Activated T-cell treated with anti-CD3 and anti-CD28 coated beads, Interleukin-2, amount 50 U/mL, for 1 hour (primary cell): Measurements from ENCODE around the gene DMD.
"Not testable (repeated sequence)": the region's sequence is repeated elsewhere in the genome, so short reads cannot be mapped to it uniquely, and the experiment has no call there.

ENCODE experiments used
- DNase-seq: peaks from one replicate; pipeline ENCODE4 v3.0.0-alpha.2; 2020

The DMD gene

DNA sequence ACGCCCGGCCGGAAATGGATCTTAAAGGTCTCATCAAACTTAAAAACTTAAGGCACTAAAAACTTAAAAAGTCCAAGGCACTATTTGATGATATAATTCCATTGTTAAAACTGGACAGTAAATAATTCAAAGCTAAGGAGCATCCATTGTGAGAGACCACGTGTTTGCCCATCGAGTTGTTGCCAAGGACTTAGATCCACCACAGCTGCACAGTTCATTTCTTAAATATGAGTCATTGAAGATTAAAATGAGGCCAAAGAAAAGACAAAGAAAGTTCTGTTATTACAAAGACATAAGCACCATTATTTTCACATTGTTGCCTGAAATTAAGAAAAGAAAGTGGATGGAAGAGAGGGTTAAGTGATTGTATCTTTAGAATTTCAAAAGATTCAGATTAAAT lies 1728.0 kb downstream of the DMD start:
- no peak for DNase-seq

DNA sequence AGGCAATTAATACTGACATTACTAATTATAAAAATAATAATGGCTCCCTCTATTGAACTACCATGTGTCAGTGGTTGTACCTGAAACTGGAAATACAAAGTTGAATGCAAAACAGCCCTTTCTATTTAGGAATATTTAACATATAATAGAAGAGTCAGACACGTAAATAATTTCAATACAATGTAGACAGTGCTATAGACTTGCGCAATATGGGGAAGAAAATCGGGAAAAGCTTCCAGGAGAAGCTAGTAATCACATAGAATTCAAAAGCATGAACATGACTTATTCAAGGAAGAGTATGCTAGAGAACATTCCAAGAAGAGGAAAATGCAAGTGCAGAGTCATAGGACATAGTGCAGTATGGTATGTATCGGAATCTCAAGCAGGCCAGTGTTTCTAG lies 1730.7 kb downstream of the DMD start:
- DNase-seq = no peak

DNA sequence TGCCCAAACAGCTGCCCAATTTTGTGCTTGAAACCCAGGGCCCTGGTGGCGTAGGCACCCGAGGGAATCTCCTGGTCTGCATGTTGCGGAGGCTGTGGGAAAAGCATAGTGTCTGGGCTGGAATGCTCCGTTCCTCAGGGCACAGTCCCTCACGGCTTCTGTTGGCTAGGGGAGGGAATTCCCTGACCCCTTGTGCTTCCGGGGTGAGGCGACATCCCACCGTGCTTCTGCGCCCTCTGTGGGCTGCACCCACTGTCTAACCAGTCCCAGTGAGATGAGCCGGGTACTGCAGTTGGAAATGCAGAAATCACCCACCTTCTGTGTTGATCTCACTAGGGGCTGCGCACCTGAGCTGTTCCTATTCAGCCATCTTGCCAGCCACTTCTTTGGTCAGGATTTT lies 1740.1 kb downstream of the DMD start:
- no peak for DNase-seq

DNA sequence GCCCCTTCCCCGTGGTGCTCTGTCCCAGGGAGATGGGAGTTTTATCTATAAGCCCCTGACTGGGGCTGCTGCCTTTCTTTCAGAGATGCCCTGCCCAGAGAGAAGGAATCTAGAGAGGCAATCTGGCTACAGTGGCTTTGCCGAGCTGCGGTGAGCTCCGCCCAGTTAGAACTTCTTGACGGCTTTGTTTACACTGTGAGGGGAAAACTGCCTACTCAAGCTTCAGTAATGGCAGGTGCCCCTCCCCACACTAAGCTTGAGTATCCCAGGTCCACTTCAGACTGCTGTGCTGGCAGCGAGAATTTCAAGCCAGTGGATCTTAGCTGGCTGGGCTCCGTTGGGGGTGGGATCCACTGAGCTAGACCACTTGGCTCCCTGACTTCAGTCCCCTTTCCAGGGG lies 1740.6 kb downstream of the DMD start:
- not testable (repeated sequence) for DNase-seq

DNA sequence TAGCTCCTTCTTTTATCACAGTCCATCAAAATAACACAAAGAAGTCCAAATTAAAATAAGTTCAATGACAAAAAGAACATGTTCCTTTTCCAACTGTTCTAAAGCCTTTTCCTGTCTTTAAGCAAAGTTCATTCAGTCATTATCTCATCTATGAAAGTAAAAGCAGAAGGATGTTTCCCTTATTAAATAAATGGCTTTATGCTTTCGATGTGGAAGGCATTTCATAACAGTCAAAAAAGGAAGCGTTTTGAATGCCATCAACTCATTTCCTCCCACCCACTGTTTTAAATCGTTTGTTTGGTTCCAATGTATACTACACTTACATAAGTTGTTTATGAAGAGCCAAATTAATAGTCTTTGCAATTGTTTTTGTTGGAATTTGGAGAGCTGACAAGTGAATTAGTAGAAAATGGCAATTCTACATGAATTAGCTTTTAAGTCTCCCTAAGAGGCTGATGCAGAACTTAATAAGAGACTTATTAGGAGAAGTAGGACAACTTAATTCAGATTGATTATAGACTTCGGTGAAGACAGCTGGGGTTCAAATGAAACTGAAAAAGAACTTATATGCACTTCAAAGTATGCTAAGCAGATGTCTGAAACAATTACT lies 1746.9 kb downstream of the DMD start:
- DNase-seq = no peak

DNA sequence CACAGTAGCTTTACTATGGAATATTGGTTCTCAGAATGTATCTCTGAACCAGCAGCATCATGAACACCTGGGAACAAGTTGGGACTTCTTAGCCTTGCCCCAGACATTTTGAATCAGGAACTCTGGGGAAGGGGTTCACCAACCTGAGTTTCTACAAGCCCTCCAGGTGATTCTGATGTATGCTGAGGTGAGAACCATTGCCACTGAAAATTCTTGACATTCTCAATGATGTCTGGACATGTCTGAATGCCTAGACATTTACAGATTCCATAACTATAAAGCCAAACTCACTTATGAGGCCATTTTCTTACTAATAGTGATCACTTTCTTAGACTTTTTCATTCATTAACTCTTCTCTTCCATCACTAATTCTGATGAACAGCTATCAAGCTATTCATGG lies 1750.1 kb downstream of the DMD start:
- DNase-seq = no peak

DNA sequence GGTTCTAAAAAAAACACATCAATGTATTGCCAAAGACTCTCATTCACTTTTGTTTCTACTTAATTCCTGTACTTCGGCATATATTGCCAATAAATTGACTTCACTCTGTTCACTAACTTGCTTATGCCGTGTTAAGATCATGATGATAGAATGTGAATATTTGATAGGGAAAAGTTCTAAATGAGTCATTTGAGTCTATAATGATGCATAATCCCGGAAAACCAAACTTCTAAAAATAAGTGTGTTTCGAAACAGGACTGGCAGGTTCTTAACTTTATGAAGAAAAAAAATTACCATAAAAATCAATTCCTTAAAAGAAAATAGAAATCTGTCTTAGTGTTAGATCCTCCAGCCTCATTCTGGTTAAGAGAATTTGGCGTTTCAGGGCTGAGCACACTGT lies 1752.0 kb downstream of the DMD start:
- no peak for DNase-seq

DNA sequence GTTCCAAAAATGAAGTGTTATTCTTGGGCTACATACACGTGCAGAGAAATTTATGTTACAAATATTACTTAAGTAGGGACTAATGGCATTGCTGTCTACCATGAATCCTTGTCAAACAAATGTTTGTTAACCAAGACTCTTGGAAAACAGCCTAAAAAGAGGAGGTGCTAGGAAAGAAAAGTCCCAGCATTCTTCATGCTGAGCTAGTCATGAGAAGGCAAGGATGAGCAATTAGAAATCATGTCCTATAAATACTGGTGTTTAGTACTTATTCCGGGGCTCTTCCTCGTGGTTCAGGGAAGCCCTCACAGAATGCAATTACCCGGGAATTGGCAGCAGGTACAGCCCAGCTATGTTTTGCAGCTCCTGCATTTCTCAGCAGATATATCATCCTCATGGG lies 1761.4 kb downstream of the DMD start:
- DNase-seq = no peak

DNA sequence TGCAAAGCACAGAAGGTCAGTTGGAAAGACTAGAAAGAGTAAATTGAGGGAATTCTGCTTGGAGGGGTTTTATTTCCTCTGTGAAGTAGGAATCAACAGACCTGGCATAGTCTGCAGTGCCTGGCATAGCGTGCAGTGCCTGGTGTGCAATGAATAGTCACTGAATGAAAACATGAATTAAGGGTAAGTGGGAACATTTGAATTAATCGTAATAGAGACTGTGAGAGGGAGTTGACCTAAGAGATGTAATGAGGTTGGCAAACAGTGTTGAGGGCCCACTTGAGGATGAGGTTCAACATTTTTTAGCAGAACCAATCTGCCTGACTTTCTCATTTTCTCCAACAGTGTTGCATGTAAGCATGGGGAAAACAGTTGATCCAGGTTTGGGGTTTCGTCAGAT lies 1762.3 kb downstream of the DMD start:
- no peak for DNase-seq

DNA sequence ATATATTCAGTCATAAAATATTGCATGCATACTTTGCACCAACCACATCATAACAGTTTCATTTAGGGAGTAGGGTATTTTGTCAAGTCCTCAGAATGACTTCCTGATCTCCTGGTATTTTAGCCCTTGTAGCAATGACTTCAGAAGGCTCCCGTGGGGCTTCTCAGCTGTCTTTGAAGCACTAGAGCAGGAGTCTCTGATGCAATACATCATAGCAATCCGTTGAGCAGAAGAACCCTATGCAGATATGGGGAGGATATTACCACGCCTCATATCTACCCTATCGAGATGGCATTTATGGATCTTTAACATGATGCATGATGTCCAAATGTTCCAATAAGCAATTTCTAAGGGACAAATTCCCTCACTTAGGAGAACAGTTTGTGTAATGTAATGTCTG lies 1765.8 kb downstream of the DMD start:
- DNase-seq = no peak

DNA sequence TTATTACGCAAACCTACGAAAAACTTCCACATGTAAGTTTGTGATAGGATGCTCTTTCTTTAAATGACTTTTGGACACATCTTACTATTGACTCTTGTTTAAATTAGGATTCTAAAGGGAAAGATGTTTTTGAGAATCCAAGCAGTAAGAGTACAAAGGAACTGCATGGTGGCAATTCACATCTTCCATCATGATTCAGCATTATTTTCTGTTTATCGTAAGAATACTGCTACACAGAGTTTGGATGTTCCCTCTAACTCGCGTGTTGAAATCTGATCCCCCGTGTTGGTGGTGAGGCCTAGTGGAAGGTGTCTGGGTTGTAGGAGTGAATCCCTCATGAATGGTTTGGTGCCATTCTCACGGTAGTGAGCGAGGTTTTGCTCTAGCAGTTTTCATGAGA lies 1767.7 kb downstream of the DMD start:
- DNase-seq = no peak

DNA sequence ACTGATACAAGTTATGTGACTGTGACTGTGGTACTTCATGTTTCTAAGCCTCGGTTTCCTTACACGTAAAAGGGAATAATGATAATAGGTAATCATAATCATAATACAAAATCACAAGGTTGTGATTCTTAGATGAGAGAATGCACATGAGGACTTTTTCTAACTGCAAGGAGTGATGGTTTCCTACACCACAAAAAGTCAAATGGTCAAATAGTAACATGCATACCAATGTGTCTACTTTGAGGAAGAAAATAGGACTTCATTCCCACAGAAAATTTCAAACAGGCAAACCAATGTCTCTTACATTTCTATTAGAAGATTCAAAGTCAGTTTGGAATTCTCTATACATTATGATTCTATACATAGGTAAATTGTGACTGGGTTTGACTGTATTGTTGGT lies 1770.8 kb downstream of the DMD start:
- no peak for DNase-seq

DNA sequence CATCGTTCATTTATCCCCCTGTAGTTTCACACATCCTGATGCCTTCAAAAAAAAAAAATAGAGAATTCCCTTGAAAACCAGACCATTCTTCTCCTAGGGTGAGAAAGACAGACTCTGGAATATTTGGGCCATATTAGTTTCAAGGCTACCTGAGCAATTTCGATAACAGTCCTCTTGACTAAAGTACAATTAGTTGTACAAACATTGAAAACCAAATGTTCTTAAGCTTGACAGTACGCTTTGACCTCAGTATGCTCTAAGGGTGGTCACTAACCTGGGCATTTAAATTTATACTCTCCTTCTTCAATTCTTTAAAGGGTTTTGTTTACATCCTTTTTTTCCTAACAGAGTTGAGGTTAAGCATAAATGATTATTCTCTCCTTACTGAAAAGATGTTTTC lies 1774.9 kb downstream of the DMD start:
- DNase-seq = no peak

DNA sequence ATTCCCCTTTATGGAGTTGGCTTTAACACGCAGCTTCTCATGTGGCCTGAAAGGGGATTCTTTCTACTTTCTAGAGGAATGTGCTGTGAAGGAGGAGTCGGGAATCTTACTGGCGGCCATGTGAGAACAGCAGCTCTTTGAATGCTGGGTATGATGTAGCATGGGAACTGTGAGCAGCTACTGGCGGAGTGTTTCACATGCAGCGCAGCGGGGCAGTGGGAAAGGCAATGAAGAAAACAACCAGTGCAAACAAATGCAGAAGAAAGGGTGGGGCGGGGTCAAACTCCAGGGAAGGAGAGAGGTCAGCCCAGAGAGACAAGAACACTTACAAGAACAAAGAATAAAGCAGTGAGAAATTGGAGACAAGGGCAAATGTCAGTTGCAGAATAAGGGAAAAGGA lies 1775.8 kb downstream of the DMD start:
- no peak for DNase-seq

DNA sequence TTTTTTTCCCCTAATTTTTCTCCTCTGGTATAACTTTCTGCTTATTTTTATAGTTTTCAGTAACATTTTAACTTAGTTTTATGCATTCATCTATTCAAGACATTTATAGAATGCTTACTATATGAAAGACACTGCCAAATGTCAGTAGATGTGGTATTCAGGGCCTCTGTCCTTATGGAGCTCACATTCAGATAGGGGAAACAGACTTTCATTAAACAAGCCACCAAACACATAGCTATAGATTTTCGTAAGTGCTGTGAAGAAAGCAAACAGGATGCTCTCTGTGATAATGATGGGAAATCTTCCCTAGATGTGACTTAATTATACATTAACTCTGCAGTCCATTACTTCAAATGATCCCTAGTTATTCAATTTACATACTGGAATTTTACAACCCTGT lies 1777.5 kb downstream of the DMD start:
- DNase-seq = no peak

DNA sequence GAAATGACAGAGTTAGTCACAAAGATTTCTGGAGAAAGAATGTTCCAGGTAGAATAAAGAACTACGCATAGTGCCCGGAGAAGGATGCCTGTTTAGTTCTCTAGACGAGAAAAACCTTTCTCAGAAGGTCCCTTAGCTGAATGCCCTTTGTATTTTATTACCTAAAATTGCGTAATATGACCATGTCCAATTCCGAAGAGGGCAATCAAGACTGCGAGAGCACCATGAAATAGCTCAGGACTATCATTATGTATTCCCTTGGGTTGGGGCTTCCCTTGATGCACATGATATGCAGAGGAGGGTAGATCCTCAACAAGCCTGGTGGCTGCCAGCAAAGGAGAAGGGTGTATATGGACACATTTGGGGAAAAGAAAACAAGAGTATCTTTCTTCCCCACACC lies 1781.4 kb downstream of the DMD start:
- no peak for DNase-seq

DNA sequence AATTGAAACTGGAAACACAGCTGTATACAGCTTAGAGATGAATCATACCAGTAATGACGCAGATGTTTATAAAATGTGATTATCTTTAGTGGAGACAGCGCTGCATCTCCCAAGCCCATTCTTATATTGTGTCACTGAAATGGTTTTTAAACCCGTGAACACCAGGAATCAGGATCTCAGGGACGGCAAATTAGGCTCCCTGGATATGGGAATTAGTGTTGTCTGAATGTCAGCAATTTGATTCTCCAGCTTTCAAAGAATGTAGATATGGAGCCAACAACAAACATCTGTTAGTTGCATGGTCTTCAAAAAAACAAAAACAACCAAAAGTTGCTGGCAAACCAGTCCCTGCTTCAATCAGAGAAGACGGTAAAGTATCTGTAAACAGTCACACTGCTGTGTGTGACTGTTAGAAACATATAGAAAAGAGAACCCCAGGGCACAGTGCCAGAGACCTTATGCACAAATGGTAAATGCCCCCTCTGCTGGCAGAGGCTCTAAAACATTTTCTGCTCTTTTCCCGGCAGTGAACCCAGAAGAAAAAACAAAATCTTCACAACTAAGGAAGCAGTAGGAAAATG lies 1787.7 kb downstream of the DMD start:
- DNase-seq = no peak

DNA sequence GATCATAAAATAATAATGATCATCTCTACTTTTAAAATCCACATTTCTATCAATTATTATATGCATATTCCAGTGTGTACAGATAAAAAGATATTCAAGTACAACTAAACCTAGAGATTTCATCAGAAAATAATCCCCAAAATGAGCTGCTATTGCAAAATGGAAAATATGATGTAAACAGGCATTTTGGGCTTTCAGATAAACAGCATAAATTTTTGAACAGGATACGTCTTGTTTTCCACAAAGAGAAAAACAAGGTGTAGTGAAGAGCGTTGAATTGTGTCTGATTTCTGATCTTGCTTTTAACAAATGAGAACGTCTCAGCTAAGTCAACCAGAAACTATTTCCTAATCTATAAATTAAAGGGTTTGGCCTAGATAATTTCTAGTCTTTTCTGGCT lies 1789.9 kb downstream of the DMD start:
- no peak for DNase-seq

DNA sequence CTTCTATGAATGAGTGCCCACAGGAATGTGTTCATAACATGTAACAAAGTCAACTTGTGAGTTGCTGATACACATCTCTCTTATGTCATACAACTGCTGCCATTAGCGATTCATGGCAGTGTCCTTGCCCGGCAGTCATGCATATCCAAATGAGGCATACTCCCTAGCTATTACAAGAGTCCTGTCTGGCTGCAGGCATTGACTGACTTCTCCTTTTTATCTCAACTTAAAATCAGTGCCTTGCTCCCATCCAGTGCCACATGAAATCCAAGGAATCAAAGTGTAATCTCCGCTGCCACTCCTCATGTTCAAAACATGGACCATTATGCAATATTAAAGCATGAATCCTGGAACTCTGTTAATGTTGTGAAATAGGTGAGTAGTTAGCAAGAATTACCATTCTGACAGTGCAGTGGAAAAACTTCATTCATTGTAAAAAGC lies 1790.6 kb downstream of the DMD start:
- DNase-seq = no peak

DNA sequence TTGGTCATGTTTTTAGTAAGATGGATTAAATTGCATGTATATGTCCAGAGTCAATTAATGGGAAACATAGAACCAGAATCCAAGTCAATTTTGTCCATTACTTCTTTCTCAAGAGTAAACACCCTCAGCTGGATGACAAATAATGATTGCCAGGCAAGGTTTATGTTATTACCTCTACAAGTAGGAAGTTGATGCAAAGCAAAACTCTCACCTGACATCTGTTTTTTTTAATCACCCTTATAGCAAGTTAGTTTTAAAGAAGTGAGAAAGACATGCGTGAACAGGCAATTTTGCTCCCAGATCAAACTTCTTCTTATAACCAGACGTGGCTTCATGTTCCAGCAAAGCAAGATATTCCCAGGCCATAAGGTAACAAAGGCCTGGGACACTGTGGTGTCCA lies 1791.0 kb downstream of the DMD start:
- DNase-seq = no peak

DNA sequence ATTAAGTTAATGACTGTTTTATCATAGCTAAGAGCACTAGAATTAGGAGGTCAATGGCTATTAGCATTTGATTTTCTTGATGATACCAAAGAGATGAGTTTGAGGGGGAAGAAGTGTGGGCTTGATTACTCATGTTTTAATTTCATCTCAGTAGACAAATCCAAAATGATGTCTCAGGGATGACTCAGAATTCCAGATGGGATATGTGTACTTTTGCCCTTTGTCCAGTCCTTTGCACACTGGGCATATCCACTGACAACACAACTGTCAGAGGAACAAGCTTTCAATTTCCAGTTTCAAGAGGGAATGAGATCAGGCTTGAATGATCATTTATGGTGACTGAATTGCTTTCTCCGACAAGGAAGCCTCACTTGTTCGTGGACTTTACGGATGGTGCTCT lies 1814.2 kb downstream of the DMD start:
- DNase-seq = no peak

DNA sequence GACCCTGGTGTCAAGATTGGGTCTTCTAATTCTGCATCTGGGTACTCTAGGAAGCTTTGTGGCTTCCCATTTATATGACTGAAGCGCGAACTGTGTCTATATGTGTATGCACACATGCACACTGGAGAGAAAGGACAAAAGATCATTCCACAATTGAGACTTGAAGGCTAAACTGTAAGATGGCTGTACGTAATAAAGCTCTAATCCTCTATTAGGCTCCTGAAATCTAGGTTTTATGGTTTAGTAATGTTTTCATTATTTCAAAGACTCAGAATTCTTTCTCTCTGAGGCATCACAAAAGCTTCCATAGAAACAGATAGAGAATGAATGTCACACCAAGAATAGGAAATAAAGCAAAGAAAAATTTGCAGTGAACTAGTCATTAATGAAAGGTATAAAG lies 1818.8 kb downstream of the DMD start:
- no peak for DNase-seq

DNA sequence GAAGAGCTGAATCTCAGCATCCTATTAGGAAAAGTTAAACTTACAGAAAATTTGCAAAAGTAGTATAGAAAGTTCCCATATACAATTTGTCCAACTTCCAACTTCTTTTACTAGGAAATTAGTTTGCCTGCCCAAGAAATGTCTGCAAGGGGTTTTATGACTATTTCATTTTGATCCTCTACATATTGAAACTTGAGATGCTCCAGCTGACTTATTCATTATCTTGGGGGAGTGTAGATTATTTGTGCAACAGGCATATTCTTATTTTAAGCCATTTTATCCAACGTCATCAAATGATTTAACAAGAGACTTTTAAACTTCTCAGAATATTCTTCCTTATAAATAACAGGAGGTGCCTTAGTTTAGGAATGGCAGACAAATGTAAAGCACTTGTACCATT lies 1822.4 kb downstream of the DMD start:
- no peak for DNase-seq

DNA sequence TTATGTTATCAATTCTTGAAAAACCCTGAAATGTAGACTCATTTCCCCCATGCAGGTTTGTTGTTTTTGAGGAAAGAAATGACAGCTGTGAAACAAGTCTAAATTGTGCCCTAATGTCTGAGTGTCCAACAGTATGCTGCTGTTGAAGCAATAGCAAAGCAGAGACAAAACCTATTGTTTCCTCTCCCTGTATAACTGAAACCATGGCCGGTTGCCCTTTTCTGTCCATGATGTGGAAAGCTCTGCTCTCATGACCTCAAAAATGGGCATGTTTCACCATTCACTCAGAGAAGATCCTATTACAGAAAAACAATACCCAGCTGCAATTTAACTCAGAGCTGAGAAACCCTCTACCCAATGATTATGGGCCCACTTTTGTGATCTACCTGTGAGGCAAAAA lies 1826.9 kb downstream of the DMD start:
- DNase-seq = no peak

DNA sequence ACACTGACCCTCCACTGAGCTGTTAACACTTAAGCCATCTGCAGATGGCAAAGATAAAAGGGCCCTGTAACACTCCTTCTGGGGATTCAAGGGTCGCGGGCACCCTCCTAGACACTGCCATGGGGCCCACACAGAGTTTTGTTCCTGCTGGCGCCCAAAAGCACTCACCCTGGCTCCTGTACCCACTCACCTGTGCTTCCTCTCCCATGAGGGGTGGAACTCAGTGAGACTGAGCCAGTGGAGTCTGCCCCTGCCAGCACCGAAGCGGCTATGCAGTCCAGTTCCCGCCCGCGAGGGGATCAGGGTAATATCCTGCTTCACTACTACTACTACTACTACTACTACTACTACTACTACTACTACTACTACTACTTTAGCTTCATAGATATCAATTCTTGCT lies 1827.4 kb downstream of the DMD start:
- DNase-seq = no peak

DNA sequence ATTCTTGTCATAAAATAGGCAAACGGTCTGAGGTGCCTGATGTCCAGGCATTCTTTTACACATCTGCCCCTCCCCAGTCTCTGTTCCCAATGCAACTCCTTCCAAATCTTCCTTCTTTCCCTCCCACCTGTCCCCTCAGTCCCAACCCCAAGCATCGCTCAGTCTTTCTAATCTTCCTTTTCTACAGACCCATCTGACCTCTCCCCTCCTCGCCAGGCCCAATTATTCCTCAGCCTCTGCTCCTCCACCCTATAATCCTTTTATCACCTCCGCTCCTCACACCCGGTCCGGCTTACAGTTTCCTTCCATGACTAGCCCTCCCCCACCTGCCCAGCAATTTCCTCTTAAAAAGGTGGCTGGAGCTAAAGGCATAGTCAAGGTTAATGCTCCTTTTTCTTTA lies 1832.4 kb downstream of the DMD start:
- DNase-seq = not testable (repeated sequence)
